ENCODE data around the gene CD300LD.

DNA sequence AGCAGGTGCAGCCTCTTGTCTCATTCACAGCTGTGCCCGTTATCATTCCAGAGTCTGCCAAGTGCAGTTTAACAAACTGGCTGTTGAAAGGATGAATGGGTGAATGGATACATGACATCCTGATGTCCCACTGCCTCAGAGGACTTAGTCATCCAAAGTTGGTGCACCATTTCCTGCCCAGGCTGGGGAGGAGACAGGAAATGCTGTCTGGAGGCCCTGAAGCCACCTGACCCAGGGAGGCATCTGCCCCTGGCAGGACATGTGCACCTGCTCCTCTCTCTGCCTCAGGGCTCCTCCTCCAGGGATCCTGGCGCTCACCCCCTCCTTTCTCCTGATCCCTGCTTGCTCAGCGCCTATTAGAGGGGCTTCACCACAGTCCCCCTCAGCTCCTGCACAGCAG, 44.3 kb downstream of the CD300LD start:
- TF ChIP-seq, protein P1, sequence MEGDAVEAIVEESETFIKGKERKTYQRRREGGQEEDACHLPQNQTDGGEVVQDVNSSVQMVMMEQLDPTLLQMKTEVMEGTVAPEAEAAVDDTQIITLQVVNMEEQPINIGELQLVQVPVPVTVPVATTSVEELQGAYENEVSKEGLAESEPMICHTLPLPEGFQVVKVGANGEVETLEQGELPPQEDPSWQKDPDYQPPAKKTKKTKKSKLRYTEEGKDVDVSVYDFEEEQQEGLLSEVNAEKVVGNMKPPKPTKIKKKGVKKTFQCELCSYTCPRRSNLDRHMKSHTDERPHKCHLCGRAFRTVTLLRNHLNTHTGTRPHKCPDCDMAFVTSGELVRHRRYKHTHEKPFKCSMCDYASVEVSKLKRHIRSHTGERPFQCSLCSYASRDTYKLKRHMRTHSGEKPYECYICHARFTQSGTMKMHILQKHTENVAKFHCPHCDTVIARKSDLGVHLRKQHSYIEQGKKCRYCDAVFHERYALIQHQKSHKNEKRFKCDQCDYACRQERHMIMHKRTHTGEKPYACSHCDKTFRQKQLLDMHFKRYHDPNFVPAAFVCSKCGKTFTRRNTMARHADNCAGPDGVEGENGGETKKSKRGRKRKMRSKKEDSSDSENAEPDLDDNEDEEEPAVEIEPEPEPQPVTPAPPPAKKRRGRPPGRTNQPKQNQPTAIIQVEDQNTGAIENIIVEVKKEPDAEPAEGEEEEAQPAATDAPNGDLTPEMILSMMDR (IDR thresholded peaks at IDR 0.05), result no peak
- no peak for TF ChIP-seq POLR2A (IDR thresholded peaks at IDR 0.05; ENCODE audit: low read depth)
